GM03348 (cell line): Measurements from ENCODE around the gene GH2.
"Not testable (repeated sequence)": the region's sequence is repeated elsewhere in the genome, so short reads cannot be mapped to it uniquely, and the experiment has no call there.

Experiments
- DNase-seq: peaks from one replicate; pipeline ENCODE4 v3.0.0; 2012; ENCODE audit warnings: low spot score

GH2 gene

DNA sequence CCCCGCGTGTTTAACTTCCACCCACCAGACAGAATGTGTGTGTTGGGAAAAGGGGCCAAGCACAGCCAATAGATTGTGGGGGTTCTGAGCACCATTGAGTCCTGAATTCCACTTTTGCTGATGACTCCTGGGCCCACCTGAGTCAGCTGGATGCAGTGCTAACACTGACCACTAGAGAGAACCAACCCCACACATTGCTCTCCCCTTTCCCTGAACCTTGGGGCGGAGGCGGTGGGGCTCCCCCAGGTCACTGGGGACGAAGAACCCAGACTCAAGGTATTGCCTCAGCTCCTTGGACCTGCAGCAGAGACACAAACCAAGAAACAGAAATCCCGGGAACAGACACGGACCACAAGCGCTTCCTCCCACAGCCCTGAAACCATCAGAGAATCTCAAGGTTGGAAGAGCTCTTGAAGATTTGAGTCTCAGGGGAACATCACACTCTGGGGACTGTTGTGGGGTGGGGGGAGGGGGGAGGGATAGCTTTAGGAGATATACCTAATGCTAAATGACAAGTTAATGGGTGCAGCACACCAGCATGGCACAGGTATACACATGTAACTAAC lies 7.6 kb downstream of the GH2 start:
- DNase-seq: not testable (repeated sequence)

DNA sequence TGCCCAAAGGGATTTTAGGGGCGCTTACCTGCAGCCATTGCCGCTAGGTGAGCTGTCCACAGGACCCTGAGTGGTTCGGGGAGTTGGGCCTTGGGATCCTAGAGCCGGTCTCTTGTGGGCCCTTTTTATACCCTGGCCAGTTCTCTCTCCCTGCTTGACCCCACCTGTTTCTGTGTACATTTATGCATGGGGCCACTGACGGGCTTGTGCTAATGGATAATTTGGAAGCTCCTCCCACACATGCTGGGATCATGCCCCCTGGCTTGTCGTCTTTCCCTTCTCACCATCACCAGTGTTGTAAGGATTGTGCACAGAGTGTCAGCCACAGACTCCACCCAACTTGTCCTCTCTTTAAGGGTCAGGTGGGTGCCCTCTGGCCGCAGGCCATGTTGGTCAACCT lies 8.2 kb downstream of the GH2 start, which contains the start of gene CSH2:
CSH2 (minus strand) TSS at position 101 of the 400 bp plus-strand sequence; CDS start at position 38, 63 bp downstream.
- DNase-seq: not testable (repeated sequence)

DNA sequence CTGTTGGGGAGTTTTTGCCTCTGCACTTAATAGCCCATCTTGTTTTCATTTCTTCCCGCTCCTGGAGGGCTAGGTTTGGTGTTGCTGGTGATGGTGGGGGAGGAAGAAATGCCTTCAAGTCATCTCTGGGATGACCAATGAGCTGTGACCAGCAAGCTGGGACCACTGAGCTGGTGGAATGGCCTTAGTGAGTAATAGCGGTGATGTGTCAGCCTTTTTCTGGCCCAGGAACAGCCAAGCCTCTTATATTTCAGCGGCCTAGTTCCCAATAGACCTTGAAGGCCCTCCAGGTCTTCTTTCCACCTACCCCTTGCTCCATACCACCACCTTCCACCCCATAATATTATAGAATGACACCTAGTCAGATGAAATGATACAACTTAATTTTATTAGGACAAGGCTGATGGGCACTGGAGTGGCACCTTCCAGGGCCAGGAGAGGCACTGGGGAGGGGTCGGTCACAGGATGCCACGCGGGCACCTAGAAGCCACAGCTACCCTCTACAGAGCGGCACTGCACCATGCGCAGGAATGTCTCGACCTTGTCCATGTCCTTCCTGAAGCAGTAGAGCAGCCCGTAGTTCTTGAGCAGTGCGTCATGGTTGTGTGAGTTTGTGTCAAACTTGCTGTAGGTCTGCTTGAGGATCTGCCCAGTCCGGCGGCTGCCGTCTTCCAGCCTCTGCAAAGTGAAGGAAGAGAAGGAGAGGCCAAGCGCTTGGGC lies 9.9 kb downstream of the GH2 start:
- not testable (repeated sequence) for DNase-seq

DNA sequence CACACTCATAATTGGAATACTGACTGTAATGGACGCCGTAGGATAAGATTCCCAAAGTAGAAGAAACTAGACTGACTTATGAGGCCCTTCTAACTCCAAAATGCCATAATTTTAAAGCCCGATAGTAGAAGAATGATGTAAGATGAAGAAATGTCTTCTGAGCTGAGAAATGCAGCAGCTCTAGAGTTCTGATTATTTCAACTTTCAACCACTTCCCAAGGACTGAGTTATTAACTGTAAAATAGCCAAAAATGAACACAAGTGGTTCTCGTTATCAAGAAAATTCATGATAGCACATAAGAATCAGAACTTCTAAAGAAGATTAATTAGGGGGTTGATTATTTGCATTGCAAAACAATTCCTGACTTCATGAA lies 11.5 kb downstream of the GH2 start:
- not testable (repeated sequence) for DNase-seq

DNA sequence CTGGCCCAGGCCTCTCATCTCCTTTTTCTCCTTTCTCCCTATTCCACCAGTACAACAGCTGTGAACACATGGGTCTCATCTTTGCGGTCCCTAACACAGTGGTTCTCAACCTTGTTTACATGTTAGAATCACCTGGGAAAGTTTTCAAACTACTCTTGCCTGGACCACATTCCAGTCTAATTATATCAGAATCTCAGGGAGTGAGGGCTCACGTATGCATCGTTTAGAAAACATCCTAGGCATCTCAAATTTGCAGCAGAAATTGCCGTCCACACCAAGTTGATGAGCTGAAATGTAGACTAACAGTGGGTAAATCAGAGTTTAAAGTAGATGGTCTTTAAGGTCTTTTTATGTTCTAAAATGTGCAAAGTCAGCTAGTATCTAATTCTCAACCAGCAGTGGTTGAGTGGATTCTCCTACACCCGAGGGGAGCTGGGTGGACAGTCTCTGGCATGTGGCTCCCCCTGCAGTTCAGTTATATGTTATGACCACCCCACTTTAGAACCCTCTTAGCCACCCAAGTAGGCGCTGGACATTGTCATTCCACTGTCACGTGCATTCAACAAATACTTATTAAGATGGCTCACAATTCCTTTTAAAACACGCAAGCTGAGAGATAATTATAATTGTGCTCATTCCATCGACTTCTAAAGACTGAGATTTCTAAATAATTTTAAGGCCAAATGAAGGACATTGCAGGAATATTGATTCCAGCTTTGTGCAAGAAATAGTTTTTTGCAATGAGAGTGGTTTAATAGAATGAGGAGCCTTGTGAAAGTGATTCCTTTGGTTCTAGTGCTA lies 12.1 kb downstream of the GH2 start:
- DNase-seq: peak; percentile 12

DNA sequence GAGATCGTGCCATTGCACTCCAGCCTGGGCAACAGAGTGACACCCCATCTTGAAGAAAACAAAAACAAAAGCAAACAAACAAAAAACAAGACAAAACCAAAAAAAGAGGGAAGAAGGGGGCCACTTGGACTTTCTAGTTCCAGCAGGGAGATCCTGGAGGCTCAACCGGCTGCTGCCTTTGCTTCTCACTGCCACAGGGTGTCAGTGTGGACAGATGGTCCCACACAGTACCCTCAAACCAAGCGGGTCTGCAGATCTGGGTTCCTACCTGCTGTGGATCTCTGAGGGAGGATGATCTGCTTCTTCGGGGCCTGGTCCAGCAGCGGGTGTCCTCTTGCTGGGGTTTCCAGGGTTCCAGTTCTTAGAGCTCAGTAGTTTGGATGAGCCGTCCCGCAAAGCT lies 15.1 kb downstream of the GH2 start:
- DNase-seq: not testable (repeated sequence)

DNA sequence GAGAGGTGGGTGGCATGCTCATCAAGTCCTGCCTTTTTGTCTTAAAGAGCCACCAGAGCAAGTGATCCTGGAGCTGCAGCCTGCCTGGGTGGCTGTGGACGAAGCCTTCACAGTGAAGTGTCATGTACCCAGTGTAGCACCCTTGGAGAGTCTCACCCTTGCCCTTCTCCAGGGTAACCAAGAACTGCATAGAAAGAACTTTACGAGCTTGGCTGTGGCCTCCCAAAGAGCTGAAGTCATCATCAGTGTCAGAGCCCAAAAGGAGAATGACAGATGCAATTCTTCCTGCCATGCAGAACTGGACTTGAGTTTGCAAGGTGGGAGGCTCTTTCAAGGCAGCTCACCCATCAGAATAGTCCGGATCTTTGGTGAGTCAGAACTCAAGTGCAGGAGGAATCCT lies 22.5 kb downstream of the GH2 start:
- DNase-seq: no peak

DNA sequence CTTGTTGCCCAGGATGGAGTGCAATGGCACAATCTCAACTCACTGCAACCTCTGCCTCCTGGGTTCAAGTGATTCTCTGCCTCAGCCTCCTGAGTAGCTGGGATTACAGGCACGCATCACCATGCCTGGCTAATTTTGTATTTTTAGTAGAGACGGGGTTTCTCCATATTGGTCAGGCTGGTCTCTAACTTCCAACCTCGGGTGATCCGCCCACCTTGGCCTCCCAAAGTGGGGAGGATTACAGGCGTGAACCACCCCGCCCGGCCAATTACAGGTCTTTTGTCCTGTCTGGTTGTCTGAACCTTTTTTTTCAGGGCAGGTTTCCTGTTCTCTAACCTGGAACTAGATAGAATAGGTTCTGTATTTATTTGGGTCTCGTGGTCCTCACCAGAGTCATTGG lies 25.3 kb downstream of the GH2 start:
- DNase-seq: not testable (repeated sequence)

DNA sequence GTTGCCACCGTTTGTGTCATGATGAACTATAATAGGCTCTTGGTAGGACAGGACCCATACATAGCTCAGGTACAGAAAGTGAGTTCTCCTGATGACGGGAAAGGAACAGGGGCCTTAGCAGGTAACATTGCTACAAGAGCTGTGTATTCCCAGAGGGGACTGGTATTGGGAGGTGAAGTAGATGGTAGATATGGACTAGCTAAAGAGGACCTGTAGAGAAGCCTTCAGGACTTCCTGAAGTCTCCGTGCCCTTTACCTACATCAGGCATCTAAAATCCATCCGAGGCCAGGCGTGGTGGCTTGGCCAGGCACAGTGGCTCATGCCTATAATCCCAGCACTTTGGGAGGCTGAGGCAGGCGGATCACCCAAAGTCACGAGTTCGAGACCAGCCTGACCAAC lies 26.6 kb downstream of the GH2 start:
- no peak for DNase-seq

DNA sequence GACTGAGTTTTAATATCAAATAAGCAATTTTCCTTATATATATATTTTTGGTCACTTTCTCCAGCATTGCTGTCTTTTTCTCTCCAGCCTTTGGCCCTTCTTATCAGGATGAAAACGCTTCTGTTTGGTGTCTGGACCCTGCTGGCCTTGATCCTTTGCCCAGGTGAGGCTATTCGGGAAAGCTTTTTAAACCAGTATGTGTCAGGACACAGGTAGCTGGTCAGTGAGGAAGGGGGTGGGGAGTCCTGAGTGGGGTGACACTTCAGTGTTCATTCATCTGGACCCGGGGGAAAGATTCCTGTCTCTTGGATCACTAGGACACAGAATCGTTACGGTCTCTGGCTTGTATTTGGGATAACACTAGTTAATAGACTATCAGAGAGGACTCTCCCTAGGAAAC lies 27.0 kb downstream of the GH2 start:
- DNase-seq: no peak

DNA sequence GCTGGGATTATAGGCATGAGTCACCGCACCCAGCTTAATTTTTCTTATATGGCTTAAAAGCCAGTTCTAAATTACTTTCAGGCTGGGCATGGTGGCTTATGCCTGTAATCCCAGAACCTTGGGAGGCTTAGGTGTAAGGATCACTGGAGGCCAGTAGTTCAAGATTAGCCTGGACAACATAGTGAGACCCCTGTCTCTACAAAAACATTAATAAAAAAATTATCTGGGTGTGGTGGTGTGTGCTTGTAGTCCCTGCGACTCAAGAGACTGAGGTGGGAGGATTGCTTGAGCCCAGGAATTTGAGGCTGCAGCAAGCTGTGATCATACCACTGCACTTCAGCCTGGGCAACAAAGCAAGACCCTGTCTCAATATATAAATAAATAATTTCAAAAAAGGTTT lies 28.5 kb downstream of the GH2 start:
- no peak for DNase-seq

DNA sequence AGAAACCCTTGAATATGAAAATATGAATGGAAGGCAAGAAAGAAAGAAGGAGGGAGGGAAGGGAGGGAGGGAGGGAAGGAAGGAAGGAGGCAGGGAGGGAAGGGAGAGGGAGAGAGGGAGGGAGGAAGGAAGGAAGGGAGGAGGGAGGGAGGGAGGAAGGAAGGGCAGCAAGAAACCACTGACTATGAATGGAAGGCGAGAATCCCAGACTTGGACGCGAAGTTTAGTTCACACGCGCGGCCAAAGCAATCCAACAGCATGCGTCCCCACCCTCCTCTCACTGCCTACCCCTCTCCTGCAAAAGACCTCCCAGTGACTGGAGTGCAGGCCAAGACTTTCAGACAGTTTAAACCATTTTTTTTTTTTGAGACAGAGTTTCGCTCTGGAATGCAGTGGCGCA lies 31.3 kb downstream of the GH2 start:
- DNase-seq: no peak

DNA sequence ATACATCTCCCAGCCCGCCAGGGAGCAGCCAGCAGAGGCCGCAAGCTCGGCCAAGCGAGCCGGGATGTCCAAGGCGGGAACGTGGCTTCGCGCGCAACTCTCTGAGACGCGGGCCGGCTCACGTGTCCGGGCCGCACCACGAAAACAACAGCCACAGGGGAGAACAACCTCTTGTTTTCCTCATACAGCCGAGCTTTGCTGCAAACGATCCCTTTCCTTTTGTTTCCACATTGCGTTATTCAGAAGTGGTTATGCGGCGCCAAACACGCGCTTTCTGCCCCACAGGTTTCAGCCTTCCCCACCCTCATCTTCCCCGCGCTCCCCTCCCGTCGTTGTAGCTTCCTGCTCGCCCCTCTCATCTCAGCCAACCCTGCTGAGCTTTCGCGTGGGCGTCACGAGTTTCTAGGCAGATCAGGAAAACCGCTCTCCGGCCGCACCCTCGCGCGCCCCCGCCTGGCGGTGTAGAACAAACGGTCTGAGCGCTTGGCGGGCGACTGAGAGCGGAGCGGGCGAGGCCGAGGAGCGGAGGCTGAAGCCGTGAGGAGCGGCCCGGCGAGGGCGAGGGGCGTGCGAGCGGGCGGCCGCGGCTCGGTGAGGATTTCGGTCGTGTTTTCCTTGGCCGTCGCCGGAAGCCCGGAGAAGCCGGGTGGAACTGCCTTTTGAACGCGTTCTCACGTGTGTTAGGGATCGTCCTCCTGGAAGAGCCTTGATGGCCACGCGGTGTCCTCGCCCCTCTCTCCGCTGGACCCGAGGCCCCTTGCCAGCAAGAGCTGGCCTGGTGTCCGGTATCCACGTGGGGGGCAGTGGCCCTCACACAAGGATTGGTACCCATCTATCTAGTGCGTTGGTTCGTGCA lies 32.7 kb downstream of the GH2 start:
- peak; percentile 96 for DNase-seq

DNA sequence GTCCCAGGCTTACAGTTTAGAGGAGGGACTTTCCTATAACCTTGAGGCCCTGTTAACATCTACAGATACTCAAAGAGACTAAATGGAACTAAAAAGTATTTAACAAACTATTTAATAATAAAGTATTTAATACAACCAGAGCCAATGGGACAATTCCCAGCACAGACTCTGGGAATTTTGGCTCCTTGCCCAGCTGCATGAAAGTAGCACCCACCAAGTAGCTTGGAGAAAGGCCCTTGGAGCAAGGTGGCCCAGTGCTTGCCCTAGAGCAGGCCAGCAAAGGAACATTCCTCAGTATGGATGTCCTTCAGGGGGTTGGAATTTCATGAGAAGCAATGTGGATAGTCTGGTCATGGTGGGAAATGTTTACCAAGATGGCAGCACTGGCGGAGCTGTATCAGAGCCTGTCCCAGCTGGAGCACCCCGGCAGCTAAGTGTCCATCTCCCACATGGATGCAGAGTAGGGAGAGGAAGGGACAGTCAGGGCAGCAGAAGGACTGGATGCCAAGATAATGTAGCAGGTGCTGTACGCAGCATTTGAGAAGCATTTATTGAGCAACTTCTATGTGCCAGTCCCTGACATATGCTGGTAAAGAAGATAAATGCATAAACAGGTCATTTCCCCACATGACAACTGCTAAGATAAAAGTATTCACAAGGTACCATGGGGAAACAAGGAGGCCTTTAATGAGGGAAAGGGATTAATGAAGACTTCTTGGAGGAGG lies 34.1 kb downstream of the GH2 start:
- DNase-seq: no peak

DNA sequence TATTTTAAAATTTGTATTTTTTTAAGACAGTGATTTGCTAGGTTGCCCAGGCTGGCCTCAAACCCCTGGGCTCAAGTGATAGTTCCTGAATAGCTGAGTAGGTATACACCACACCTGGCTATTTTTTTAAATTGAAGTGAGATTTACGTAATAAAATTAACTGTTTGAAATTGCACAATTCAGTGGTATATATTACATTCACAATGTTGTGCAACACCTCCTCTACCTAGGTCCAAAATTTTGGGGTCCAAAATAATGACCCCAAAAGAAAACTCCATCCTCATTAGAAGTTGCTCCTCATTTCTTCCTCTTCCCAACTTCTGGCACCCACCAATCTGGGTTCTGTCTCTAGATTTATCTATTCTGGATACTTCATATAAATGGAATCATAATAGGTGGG lies 36.2 kb downstream of the GH2 start:
- DNase-seq: no peak

DNA sequence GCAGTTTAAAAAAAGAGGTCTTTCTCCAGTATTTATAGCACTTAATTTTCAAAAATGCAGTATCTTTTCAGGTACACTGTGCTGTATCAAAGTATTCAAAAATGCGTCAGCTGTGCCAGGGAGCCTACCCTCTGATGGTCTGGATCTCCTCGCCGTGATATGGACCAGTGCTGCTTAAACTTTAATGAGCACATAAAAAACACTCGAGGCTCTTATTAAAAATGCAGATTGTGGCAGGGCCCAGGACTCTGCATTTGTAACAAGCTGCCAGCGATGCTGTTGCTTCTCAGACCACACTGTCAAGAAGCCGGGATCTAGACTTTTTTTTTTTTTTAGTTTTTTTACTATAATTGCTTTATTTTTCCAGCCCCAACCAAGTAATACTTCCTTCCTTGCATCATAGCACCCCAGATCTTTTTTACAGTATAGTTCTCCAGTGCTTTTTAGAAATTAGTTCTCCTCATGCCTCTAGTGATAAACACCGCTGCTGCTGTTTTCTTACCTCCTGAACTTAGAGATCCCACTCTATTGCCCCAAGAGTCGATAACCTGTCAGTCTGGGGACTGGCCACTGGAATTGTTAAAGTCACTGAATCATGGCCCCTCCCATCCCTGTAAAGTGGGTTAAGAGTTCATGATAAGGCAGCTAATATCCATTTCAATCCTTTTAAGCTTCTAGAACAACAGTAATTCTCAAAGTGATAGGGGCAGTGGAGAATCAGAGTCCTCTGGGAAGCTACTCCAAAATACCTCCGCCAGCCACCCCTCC lies 37.6 kb downstream of the GH2 start:
- no peak for DNase-seq

DNA sequence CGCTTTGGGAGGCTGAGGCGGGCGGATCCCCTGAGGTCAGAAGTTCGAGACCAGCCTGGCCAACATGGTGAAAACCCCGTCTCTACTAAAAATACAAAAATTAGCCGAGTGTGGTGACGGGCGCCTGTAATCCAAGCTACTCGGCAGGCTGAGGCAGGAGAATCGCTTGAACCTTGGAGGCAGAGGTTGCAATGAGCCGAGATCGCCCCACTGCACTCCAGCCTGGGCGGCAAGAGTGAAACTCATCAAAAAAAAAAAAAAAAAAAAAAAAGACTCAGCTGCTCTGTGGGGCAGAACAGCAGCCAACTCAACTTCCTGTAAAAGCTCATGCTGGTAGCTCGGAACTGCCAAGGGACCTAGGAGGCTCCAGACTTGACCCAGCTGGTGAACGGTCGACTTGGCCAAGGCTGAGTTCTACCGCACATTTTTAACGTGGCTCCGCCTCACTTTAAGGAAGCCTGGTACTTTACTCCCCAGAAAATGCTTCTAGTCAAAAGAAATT lies 38.3 kb downstream of the GH2 start:
- DNase-seq: peak; percentile 78

DNA sequence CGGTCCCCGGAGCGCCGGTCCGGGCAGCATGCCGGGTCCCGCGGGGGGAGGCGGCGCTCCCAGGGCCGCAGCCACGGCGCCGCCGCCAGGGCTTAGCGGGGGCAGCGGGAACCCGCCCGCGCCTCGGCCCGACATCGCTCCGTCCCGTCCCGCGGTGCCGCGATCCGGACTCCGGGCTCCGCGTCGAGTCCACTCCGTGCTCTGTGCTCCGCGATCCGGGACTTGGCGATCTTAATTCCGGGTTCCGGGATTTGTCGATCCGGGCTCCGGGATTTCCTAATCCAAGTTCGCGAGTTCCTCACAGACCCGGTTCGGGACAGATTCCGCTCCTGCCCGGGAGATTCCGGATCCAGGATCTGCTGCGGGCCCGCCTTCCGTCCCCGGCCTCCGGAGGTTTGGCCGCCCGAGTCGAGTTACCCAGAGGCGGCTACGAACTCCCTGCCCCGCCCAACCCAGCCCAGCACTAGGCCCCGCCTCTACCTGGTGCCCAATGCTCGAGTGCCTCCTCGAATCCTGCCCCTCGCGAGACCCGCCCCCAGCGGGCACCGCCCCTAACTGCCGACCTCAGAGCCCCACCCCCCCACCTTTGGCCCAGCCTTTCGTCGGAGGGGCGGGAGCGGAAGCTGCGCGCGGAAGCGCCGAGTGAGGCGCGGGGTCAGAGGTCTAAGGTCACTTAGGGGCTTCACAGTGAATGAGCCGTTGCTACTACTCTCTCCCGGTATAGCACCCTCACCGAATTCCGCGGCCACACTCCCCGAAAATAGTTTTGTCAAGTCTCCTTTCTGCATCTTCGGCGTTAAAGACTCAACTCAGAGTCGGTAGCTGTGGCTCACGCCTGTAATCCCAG lies 39.0 kb downstream of the GH2 start, which contains the start of gene SMARCD2:
SMARCD2 (minus strand) TSS at position 146 of the 847 bp plus-strand sequence; CDS start at position 135, 11 bp downstream.
- peak; percentile 98 for DNase-seq

DNA sequence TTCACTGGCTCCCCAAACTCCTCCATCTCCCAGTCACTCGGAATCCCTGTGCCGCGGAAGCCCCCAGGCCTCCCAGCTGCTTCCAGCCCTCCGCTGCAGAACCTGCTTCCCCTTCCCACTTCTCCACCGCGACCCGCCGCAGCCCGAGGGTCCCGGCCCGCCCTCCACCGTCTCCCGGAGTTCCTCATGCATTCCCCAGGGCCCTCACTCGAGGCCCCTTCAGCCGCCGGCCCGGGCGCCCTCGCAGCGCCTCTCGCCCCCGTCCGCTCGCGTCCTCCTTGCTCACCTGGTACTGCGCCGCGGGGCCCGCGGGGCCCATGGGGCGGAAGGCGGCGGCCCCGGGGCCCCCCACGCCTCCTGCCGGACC lies 39.6 kb downstream of the GH2 start:
- no peak for DNase-seq
